Fibroblast of mammary gland (primary cell): ENCODE measurements around the gene SEMA7A.

Experiments
- DNase-seq: peaks from one replicate; pipeline ENCODE4 v3.0.0-alpha.2; 2010; ENCODE audit warnings: low read depth
- H3K4me3 ChIP-seq: 2 replicates; pipeline ENCODE4 v1.5.1; 2011; ENCODE audit warnings: low read depth, mild to moderate bottlenecking, low read length, moderate library complexity; ENCODE audit not compliant: control insufficient read depth
- TF ChIP-seq, protein P1 (sequence below): conservative IDR thresholded peaks from 2 replicates; pipeline ENCODE4 v1.5.1; 2011; ENCODE audit warnings: low read depth, low read length, inconsistent platforms; ENCODE audit not compliant: control insufficient read depth, insufficient read depth

SEMA7A gene

DNA sequence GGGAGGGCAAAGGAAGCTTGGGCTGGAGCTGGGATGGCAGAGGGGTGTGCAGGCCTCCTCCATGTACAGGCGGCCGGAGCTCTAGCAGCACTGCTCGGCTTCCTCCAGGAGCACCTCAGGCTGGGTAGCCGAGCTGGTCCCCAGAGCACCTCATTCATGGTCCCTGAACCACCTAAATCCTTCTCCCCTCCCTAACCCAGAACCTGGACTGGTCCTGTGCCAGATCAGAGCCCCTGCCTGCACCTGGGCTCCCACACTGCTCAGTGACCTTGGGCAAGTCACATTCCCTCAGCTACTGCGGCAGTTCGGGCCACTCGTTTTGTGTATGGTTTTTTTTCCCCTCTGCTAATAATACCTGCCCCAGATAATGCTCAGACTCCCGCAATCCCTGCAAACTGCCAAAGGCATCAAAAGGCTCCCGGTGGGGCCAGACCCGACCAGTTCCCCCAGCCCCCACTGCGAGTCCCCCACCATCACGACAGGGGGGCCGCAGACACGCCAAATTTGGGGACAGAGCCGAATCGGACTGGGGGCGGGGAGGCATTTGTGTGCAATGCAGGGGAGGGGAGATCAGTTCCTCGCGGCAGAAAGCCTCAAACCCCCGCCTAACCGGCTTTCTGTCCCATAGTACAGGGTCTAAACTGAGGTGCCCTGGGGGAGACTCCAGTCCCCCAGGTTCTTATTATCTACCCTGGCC, 1.3 kb downstream of the SEMA7A start:
- TF ChIP-seq, protein P1, sequence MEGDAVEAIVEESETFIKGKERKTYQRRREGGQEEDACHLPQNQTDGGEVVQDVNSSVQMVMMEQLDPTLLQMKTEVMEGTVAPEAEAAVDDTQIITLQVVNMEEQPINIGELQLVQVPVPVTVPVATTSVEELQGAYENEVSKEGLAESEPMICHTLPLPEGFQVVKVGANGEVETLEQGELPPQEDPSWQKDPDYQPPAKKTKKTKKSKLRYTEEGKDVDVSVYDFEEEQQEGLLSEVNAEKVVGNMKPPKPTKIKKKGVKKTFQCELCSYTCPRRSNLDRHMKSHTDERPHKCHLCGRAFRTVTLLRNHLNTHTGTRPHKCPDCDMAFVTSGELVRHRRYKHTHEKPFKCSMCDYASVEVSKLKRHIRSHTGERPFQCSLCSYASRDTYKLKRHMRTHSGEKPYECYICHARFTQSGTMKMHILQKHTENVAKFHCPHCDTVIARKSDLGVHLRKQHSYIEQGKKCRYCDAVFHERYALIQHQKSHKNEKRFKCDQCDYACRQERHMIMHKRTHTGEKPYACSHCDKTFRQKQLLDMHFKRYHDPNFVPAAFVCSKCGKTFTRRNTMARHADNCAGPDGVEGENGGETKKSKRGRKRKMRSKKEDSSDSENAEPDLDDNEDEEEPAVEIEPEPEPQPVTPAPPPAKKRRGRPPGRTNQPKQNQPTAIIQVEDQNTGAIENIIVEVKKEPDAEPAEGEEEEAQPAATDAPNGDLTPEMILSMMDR, result no peak

GRCh38 chr15:74431645-74432044, 2.1 kb downstream of the SEMA7A start:
- peak overlapping the region; percentile 77 for H3K4me3 ChIP-seq
- no peak for DNase-seq
- TF ChIP-seq, protein P1, result no peak

More for the DNA sequence above, 1.3 kb downstream of the SEMA7A start:
- peak overlapping the region; percentile 77 for H3K4me3 ChIP-seq
- no peak for DNase-seq

- peak overlapping the region; percentile 77 for H3K4me3 ChIP-seq
- TF ChIP-seq, protein P1, result no peak
- DNase-seq, result no peak
Observed at GRCh38 chr15:74431116-74431515, 2.6 kb downstream of the SEMA7A start.

DNA sequence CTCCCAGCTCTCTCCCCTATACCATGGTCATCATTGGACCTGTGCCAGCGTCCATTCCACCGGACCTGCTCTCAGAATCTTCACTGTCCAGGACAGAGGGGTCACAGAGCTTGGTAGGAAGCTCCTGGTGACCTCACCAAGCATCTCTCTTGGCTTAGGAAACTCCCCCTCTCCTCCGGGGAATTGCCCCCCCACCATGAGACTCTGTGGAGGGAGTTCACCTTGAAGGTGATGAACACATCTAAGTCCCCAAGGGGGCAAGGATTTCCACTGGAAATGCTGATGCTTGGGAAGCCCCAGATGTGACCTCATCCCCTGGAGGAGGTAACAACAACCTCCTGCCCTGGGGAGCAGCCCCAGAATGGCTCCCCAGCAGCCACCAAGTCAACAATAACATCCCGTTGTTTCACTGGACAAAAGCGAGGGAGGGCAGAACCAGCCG, 3.2 kb downstream of the SEMA7A start:
- TF ChIP-seq, protein P1, result no peak
- DNase-seq, result peak; percentile 43
- peak overlapping the region; percentile 77 for H3K4me3 ChIP-seq

- TF ChIP-seq, protein P1, result no peak
- H3K4me3 ChIP-seq, result peak overlapping the region; percentile 77
- no peak for DNase-seq
Observed at GRCh38 chr15:74429781-74430400, 3.9 kb downstream of the SEMA7A start.

GRCh38 chr15:74428970-74429780, 4.6 kb downstream of the SEMA7A start:
- H3K4me3 ChIP-seq, result no peak overlapping the region
- DNase-seq, result no peak

More at GRCh38 chr15:74428970-74429780, 4.6 kb downstream of the SEMA7A start:
- TF ChIP-seq, protein P1, result no peak
